HG02759 (cell line): Measurements from ENCODE around the gene LELP1.
"Not testable (repeated sequence)": the region's sequence is repeated elsewhere in the genome, so short reads cannot be mapped to it uniquely, and the experiment has no call there.

ENCODE experiments used
- ATAC-seq: cut with Tn5 transposase; IDR thresholded peaks from one replicate; pipeline ENCODE4 v1.9.1; 2021; ENCODE audit warnings: mild to moderate bottlenecking, moderate library complexity; ENCODE audit not compliant: unreplicated experiment

The LELP1 gene

GRCh38 chr1:153203130-153203529 is at the start of gene LELP1:
TSS of gene LELP1 (plus strand) at chr1:153203430. CDS start at chr1:153204708, 1,278 bp downstream.
- ATAC-seq: no peak

- no peak for ATAC-seq
These were observed 47.7 kb upstream of the LELP1 start for GRCh38 chr1:153155541-153155940.

- ATAC-seq: no peak
These were observed 34.5 kb upstream of the LELP1 start for GRCh38 chr1:153168686-153169085.

DNA sequence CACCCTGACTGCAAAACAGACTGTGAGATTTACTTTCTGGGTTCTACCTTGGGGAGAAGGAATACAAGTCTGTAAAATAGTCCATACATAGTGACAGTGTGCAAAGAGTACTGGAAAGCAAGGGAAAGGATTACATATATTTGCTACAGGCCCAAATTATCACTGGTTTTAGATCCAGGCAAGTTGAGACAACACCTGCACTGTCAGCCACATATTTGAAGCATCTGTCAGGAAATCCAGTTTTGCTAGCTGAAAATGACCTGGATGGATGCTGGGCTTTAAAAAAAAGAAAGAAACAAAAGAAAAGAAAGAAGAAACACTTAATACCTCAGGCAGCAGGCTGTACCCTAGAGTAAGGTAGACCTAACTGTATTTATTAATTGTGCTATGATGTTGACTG is 28.6 kb upstream of the LELP1 start:
- no peak for ATAC-seq

DNA sequence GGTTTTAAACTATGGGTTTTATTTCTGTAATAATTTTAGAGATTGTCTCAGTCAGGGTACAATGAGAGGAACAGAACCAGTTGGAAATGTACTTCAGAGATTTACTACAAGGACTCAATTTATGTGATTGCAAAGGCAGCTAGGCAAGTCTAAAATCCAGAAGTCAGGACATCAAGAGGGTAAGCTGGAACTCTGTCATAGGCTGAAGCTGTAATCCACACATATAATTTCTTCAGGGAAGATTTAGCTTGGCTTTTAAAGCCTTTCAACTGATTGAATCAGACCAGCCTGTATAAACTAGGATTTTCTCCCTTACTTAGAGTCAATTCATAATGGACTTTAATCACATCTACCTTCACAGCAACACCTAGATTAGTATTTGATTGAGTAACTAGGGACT is 24.3 kb upstream of the LELP1 start:
- ATAC-seq: no peak

- no peak for ATAC-seq
These were observed 22.7 kb upstream of the LELP1 start for GRCh38 chr1:153180556-153180955.

DNA sequence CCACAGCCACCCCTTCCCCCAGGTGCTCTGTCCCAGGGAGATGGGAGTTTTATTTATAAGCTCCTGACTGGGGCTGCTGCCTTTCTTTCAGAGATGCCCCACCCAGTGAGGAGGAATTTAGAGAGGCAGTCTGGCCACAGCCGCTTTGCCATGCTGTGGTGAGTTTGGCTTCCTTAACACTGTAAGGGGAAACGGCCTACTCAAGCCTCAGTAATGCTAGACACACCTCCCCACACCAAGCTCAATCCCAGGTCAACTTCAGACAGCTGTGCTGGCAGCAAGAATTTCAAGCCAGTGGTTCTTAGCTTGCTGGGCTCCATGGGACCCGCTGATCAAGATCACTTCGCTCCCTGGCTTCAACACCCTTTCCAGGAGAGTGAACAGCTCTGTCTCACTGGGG is 14.9 kb upstream of the LELP1 start:
- ATAC-seq: not testable (repeated sequence)

- no peak for ATAC-seq
These were observed 12.9 kb upstream of the LELP1 start for GRCh38 chr1:153190373-153190772.

DNA sequence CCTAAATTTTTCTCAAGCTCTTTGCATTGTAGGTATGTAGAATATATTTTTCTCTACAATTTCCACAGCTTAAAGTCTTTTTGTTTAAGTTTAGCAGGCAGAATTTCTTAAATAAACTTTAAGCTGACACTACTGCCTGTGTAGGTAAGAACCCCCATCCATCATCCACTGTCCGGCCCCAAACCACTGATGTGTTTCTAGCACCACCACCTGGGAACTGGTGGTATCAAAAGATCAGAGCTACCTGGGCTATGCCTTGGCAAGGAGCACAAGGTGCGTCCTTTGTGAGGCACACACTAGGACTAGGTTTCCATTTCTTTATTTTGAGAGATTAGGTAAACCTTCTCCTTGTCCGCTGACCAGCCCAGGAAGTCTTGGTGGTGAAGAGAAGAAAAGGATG is 10.5 kb upstream of the LELP1 start:
- no peak for ATAC-seq

GRCh38 chr1:153194331-153195050 is 8.7 kb upstream of the LELP1 start:
- ATAC-seq: no peak

DNA sequence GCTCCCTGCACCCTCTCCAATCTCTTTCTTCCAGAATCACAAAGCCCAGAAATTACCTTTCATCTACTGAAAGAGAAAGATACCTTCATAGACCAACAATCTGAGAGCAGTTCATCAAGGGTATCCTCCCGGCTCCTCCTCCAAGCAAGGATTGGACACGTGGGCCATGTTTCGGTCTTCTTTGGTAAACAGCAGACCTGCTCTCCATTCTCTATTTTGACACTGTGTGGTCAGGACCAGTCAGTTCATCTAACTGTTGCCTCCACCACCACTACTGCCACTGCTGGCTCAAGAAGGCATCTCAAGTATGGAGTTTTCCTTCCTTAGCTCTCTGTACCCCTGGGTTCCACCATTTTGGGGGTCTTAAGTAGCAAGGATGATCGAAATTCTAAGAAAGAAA is 8.0 kb upstream of the LELP1 start:
- no peak for ATAC-seq

DNA sequence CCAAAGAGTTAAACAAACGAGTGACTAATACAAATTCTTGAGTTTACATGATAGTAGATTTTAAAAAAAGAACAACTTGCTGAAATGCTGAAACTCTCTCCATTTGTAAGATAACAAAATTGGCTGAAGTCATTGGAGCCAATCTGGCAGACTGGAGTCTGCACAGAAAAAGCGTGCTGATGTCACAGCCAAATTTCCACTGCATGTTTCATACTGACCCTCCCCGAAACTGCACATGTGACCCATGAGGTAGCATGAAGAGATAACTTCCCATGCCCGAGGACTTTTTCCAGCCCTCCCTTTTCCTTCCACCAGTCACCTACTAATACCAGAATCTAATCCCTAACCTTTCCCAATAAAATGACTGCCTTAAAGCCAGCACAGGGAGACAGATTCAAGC is 1.2 kb upstream of the LELP1 start:
- no peak for ATAC-seq

GRCh38 chr1:153206631-153207030 is 3.4 kb downstream of the LELP1 start:
- no peak for ATAC-seq

DNA sequence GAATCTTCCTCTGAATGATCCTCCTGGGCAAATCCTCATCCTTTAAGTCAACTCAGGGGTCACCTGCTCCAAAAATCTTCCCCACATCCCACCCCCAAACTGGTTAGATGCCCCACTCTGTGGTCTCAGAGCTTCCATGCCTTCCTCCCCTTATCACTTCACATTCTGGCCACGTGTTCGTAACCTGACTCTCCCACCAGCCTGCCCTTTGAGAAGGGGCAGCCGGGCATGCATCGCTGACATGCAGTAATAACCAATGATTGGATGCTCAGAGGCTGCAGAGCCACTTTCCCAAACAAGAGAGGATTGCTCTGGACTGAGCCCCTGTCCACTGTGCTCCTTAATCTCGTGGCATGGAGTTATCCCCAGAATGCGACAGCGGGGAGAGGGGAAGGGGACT is 7.0 kb downstream of the LELP1 start:
- ATAC-seq: no peak

DNA sequence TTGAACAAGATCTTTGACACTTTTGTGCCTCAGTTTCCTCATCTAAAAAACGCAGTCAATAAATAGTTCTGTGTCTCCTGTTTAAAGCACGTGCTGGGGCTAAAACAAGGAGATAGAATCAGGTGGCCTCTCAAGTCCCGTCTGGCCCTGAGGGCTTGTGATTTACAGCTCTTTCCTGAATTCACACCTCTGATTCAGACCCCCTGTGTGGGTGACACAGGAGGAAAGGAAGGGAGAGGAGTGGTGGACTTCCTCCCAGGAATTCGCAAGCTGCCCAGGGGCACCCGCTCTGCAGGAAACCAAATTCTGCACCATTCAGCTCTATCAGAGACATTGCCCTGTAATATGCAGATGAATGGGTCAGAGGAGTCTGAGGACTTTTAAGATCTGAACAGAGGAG is 9.0 kb downstream of the LELP1 start:
- no peak for ATAC-seq

GRCh38 chr1:153213519-153213918 is 10.3 kb downstream of the LELP1 start:
- no peak for ATAC-seq

GRCh38 chr1:153217212-153217611 is 14.0 kb downstream of the LELP1 start, which contains the start of gene PRR9:
TSS of gene PRR9 (plus strand) at chr1:153217584. CDS start at chr1:153218145, 561 bp downstream.
- no peak for ATAC-seq

- no peak for ATAC-seq
These were observed 14.7 kb downstream of the LELP1 start for GRCh38 chr1:153217744-153218416.

GRCh38 chr1:153220606-153221303 is 17.5 kb downstream of the LELP1 start:
- no peak for ATAC-seq

GRCh38 chr1:153223040-153223891 is 20.0 kb downstream of the LELP1 start:
- peak; percentile 77 for ATAC-seq

DNA sequence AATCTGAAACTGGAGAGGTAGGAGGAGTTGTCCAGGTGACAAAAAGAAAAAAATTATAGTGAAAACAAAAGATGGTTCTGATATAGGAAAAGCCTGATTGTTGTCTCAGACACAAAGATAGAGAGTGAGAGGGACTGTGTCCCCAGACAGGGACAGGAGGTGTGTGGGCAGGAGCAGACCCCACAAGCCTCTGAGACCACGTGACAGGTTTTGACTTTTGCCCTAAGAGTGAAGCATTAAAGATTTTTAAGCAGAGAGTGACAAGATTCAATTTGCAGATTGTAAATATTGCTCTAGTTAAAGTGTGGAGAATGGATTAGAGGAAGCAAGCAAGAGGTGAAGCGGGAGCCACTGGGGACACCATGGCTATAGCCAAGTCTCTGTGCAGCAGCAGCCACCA is 24.6 kb downstream of the LELP1 start:
- ATAC-seq: no peak
